HCT116 (cell line): ENCODE data around the gene NPR3. TPM values are rescaled to one million over a fixed set of nuclear protein-coding genes. Genes with fewer than 3 reads are reported as not detected.

Source experiments
- ATAC-seq: fragments of 200-7000 bp; cut with Tn5 transposase; 2 replicates; pipeline ENCODE4 v1.9.1; 2020; ENCODE audit warnings: mild to moderate bottlenecking, moderate library complexity
- BruUV-seq: library from RNA; stranded (reverse); fragments of 400-500 nt; replicated peaks from 2 replicates; lab custom pipeline; 2021; lab: Mats Ljungman, UMichigan
- CTCF ChIA-PET: fragments of 300-600 bp; sonication (Branson Sonifier 250); formaldehyde crosslinking; loops from one replicate; lab custom pipeline; 2021; ENCODE audit warnings: antibody characterized with exemption; lab: Charles Lee
- POLR2A ChIA-PET: fragments of 300-600, 350-600 bp; sonication (Branson Sonifier 250); formaldehyde crosslinking; loops from one replicate; lab custom pipeline; 2021; ENCODE audit warnings: antibody characterized with exemption; lab: Charles Lee
- RAD21 ChIA-PET, 2 experiments: fragments of 300-600 bp; sonication (Branson Sonifier 250); formaldehyde crosslinking; loops; one replicate each; lab custom pipeline; 2023; ENCODE audit warnings: low total read pairs in 2 of 2; ENCODE audit not compliant: uncharacterized antibody in 2 of 2, unreplicated experiment in 2 of 2, low non-redundant PET in 1 of 2; lab: Charles Lee
- DNase-seq: peaks from one replicate; pipeline ENCODE4 v3.0.0-alpha.2; 2010; ENCODE audit warnings: low read depth, low spot score
- H2AFZ ChIP-seq: fragments of 200-600 bp; shearing (Covaris generic), sonication (generic); 2 replicates; pipeline ENCODE4 v1.6.1; 2017; ENCODE audit warnings: low read depth, mixed run types, mixed read lengths, antibody characterized with exemption, low read length; ENCODE audit not compliant: poor library complexity, severe bottlenecking
- H3K27ac ChIP-seq: 2 replicates; pipeline ENCODE4 v1.5.1; 2012; ENCODE audit warnings: low read depth, low read length
- H3K27me3 ChIP-seq: fragments of 200-600 bp; sonication (generic); 2 replicates; pipeline ENCODE4 v1.6.1; 2016; ENCODE audit warnings: mixed run types, low read length, mixed read lengths; ENCODE audit not compliant: insufficient read depth
- H3K36me3 ChIP-seq, 2 experiments: fragments of 200-500 bp in 1 of 2; fragments of 200-600 bp in 1 of 2; sonication (Bioruptor generic) in 1 of 2; sonication (generic) in 1 of 2; 2 replicates each; pipeline versions ENCODE4 v1.5.1 to v1.6.1; 2014 to 2016; ENCODE audit warnings: low read length in 2 of 2, inconsistent platforms in 1 of 2, mixed read lengths in 1 of 2, mixed run types in 1 of 2; ENCODE audit not compliant: insufficient read depth in 2 of 2, control insufficient read depth in 1 of 2
- H3K4me1 ChIP-seq, 2 experiments: fragments of 200-600 bp in 1 of 2; sonication (generic) in 1 of 2; 2 replicates each; pipeline versions ENCODE4 v1.5.1 to v1.6.1; 2012 to 2017; ENCODE audit warnings: low read length in 2 of 2, inconsistent platforms in 1 of 2, mild to moderate bottlenecking in 1 of 2, mixed read lengths in 1 of 2, mixed run types in 1 of 2, moderate library complexity in 1 of 2; ENCODE audit not compliant: insufficient read depth in 2 of 2, control insufficient read depth in 1 of 2
- H3K4me2 ChIP-seq: fragments of 200-600 bp; sonication (generic); 2 replicates; pipeline ENCODE4 v1.6.1; 2017; ENCODE audit warnings: mixed run types, low read length, mixed read lengths
- H3K4me3 ChIP-seq, 2 experiments: fragments of 200-600 bp in 1 of 2; sonication (generic) in 1 of 2; replicated peaks in 1 of 2; 2 replicates each; pipeline ENCODE4 v1.5.1; 2011 to 2016; ENCODE audit warnings: low read length in 2 of 2, control low read depth in 1 of 2, low read depth in 1 of 2, mild to moderate bottlenecking in 1 of 2, mixed read lengths in 1 of 2, mixed run types in 1 of 2
- H3K79me2 ChIP-seq: fragments of 200-600 bp; sonication (generic); 2 replicates; pipeline ENCODE4 v1.6.1; 2017; ENCODE audit warnings: mild to moderate bottlenecking, mixed run types, low read length, moderate library complexity, mixed read lengths; ENCODE audit not compliant: insufficient read depth
- H3K9ac ChIP-seq: fragments of 200-600 bp; sonication (generic); 2 replicates; pipeline ENCODE4 v1.6.1; 2016; ENCODE audit warnings: low read length, mixed read lengths
- H3K9me2 ChIP-seq: fragments of 200-600 bp; sonication (generic), shearing (Covaris generic); 2 replicates; pipeline ENCODE4 v1.6.1; 2017; ENCODE audit warnings: mixed run types, mild to moderate bottlenecking, moderate library complexity; ENCODE audit not compliant: insufficient read depth
- H3K9me3 ChIP-seq, 2 experiments: fragments of 200-500 bp in 1 of 2; fragments of 200-600 bp in 1 of 2; sonication (Bioruptor generic) in 1 of 2; sonication (generic) in 1 of 2; 2 replicates each; pipeline ENCODE4 v1.6.1; 2014 to 2017; ENCODE audit warnings: low read length in 2 of 2, mixed read lengths in 2 of 2, inconsistent platforms in 1 of 2, low read depth in 1 of 2, mild to moderate bottlenecking in 1 of 2, mixed run types in 1 of 2, moderate library complexity in 1 of 2; ENCODE audit not compliant: control insufficient read depth in 1 of 2, insufficient read depth in 1 of 2
- H4K20me1 ChIP-seq: fragments of 200-600 bp; sonication (generic), shearing (Covaris generic); 2 replicates; pipeline ENCODE4 v1.6.1; 2017; ENCODE audit warnings: mixed run types, mild to moderate bottlenecking, moderate library complexity; ENCODE audit not compliant: insufficient read depth
- CTCF ChIP-seq, 3 experiments: fragments of 200-600 bp in 1 of 3; sonication (generic) in 1 of 3; IDR thresholded peaks in 2 of 3; conservative IDR thresholded peaks in 1 of 3; 2 replicates each; pipeline ENCODE4 v1.5.1; 2012 to 2017; ENCODE audit warnings: low read depth in 2 of 3, low read length in 2 of 3, antibody characterized with exemption in 1 of 3, borderline replicate concordance in 1 of 3, control low read depth in 1 of 3, mild to moderate bottlenecking in 1 of 3, mixed read lengths in 1 of 3, mixed run types in 1 of 3, moderate library complexity in 1 of 3; ENCODE audit not compliant: insufficient read depth in 1 of 3
- EZH2 ChIP-seq: fragments of 200-600 bp; sonication (generic); IDR thresholded peaks from 2 replicates; pipeline ENCODE4 v1.6.1; 2017; ENCODE audit warnings: antibody characterized with exemption, mixed run types
- EZH2phosphoT487 ChIP-seq: fragments of 200-600 bp; IDR thresholded peaks from 2 replicates; pipeline ENCODE4 v1.6.1; 2018; ENCODE audit warnings: antibody characterized with exemption, borderline replicate concordance
- JUND ChIP-seq: IDR thresholded peaks from 2 replicates; pipeline ENCODE4 v1.6.1; 2012
- MAX ChIP-seq: IDR thresholded peaks from 2 replicates; pipeline ENCODE4 v1.6.1; 2012
- POLR2A ChIP-seq: IDR thresholded peaks from 2 replicates; pipeline ENCODE4 v1.7.0; 2011; ENCODE audit warnings: borderline replicate concordance; ENCODE audit not compliant: insufficient read depth, insufficient read length; ENCODE audit errors: extremely low read depth
- POLR2AphosphoS5 ChIP-seq: IDR thresholded peaks from 2 replicates; pipeline ENCODE4 v1.6.1; 2011; ENCODE audit warnings: mild to moderate bottlenecking, low read depth, low read length, moderate library complexity
- RAD21 ChIP-seq: IDR thresholded peaks from 2 replicates; pipeline ENCODE4 v1.6.1; 2012; ENCODE audit warnings: low read depth, mild to moderate bottlenecking
- SIN3A ChIP-seq: IDR thresholded peaks from 2 replicates; pipeline ENCODE4 v1.6.1; 2012; ENCODE audit warnings: low read depth
- SRF ChIP-seq: IDR thresholded peaks from 2 replicates; pipeline ENCODE4 v1.6.1; 2012; ENCODE audit warnings: low read depth
- TCF7L2 ChIP-seq: IDR thresholded peaks from 2 replicates; pipeline ENCODE4 v1.7.0; 2011; ENCODE audit warnings: borderline replicate concordance, inconsistent platforms; ENCODE audit not compliant: insufficient read depth, insufficient read length; ENCODE audit errors: extremely low read depth
- ZFX ChIP-seq: fragments of 450-650 bp; IDR thresholded peaks from 2 replicates; pipeline ENCODE4 v1.6.1; 2017
- ZNF274 ChIP-seq: fragments of 200-500 bp; sonication (Bioruptor generic); IDR thresholded peaks from 2 replicates; pipeline ENCODE4 v1.6.1; 2014; ENCODE audit warnings: mild to moderate bottlenecking, low read depth, low read length, inconsistent platforms
- intact Hi-C: fragments of 100-400 bp; cut with micrococcal nuclease; formaldehyde crosslinking; loops from 2 replicates; pipeline ENCODE4 v1.10.0; 2022
- total RNA-seq: library from RNA; stranded (reverse); gene quantifications from one replicate; pipeline ENCODE4 v1.2.1, GENCODE V29; 2021; ENCODE audit not compliant: unreplicated experiment

The NPR3 gene
- total RNA-seq, 1 experiment from 2014 or later, result 0.39 TPM

GRCh38 chr5:32777733-32778132 is 66.6 kb downstream of the NPR3 start:
- no peaks in the 10 kb centered on the region for H3K27me3 ChIP-seq
- no peak for ATAC-seq
- H3K27ac ChIP-seq, result no peak overlapping the region
- no TSS peak for BruUV-seq
- H3K36me3 ChIP-seq, result no peaks in the 10 kb centered on the region
- POLR2A ChIA-PET, result no interaction called here
- no peak for DNase-seq
- H3K4me2 ChIP-seq, result no peak overlapping the region
- no peak overlapping the region for H2AFZ ChIP-seq
- RAD21 ChIA-PET, result no interaction called here
- CTCF ChIA-PET, result no interaction called here
- no peak overlapping the region for H3K9ac ChIP-seq
- H3K9me2 ChIP-seq, result no peaks in the 10 kb centered on the region
- no peak for TF ChIP-seq SIN3A
- TF ChIP-seq JUND, result no peak
- no peaks in the 10 kb centered on the region for H3K9me3 ChIP-seq
- intact Hi-C loops, result no loop called here
- no peaks in the 10 kb centered on the region for H3K4me1 ChIP-seq
- H4K20me1 ChIP-seq, result no peaks in the 10 kb centered on the region
- no peaks in the 10 kb centered on the region for H3K79me2 ChIP-seq
- H3K4me3 ChIP-seq, result no peak overlapping the region

- no peaks in the 10 kb centered on the region for H3K9me3 ChIP-seq
- no peaks in the 10 kb centered on the region for H3K4me1 ChIP-seq
- DNase-seq (no peak), ATAC-seq (no peak)
- H3K4me2 ChIP-seq, result no peak overlapping the region
- H2AFZ ChIP-seq, result no peak overlapping the region
- no peaks in the 10 kb centered on the region for H4K20me1 ChIP-seq
- no peaks in the 10 kb centered on the region for H3K36me3 ChIP-seq
- no peaks in the 10 kb centered on the region for H3K9me2 ChIP-seq
- H3K79me2 ChIP-seq, result no peaks in the 10 kb centered on the region
- no peak overlapping the region for H3K4me3 ChIP-seq
- POLR2A ChIA-PET, result no interaction called here
- no peak for TF ChIP-seq POLR2A
- no peak for TF ChIP-seq EZH2phosphoT487
- TF ChIP-seq ZNF274, result no peak
- no peak for TF ChIP-seq POLR2AphosphoS5
- TF ChIP-seq TCF7L2, result no peak
- no peak for TF ChIP-seq JUND
- no peak for TF ChIP-seq SIN3A
- TF ChIP-seq ZFX, result no peak
- no peak for TF ChIP-seq CTCF (IDR thresholded peaks at IDR 0.05 in 2 of 3, conservative IDR thresholded peaks at IDR 0.05 in 1 of 3; ENCODE audit: borderline replicate concordance in 1 of 3, insufficient read depth in 1 of 3, low read depth in 2 of 3, low read length in 2 of 3)
- TF ChIP-seq EZH2, result no peak
- TF ChIP-seq RAD21, result no peak
- no peak for TF ChIP-seq SRF
- no peak for TF ChIP-seq MAX
- H3K27me3 ChIP-seq, result no peaks in the 10 kb centered on the region
- H3K27ac ChIP-seq, result no peak overlapping the region
- intact Hi-C loops, result no loop called here
- no peak overlapping the region for H3K9ac ChIP-seq
- RAD21 ChIA-PET, result no interaction called here
- CTCF ChIA-PET, result no interaction called here
- no TSS peak for BruUV-seq
These were observed 67.3 kb downstream of the NPR3 start for GRCh38 chr5:32778403-32778802.
